Ectodermal cell (in vitro differentiated cells): ENCODE results near the gene EIF5.
A peak's percentile ranks its signal among the peaks of the same experiment; 100 is the strongest.

Experiments used
- H3K27ac ChIP-seq: 2 replicates; pipeline ENCODE4 v1.7.0; 2013; ENCODE audit warnings: mild to moderate bottlenecking, low read depth, low read length; ENCODE audit not compliant: insufficient read depth, poor library complexity, severe bottlenecking
- H3K27me3 ChIP-seq: 2 replicates; pipeline ENCODE4 v1.7.0; 2013; ENCODE audit warnings: mild to moderate bottlenecking, low read length; ENCODE audit not compliant: insufficient read depth, control insufficient read depth, poor library complexity, severe bottlenecking
- H3K36me3 ChIP-seq: one replicate; pipeline ENCODE4 v1.7.0; 2013; ENCODE audit warnings: low read length; ENCODE audit not compliant: control insufficient read depth, insufficient read depth
- H3K4me1 ChIP-seq: one replicate; pipeline ENCODE4 v1.7.0; 2013; ENCODE audit warnings: low read length; ENCODE audit not compliant: control insufficient read depth, insufficient read depth
- H3K4me3 ChIP-seq: 2 replicates; pipeline ENCODE4 v1.7.0; 2013; ENCODE audit warnings: low read depth, low read length, control low read depth; ENCODE audit not compliant: insufficient read depth
- H3K9me3 ChIP-seq: 2 replicates; pipeline ENCODE4 v1.7.0; 2013; ENCODE audit warnings: mild to moderate bottlenecking, low read length, moderate library complexity; ENCODE audit not compliant: control insufficient read depth
- WGBS, 2 experiments: methylation state at CpG; one replicate each; pipeline ENCODE4 v1.1.7; 2013; ENCODE audit warnings: missing lambda C conversion rate in 2 of 2; 5-methylcytosine and 5-hydroxymethylcytosine counted together

Gene EIF5

GRCh38 chr14:103334644-103335622 lies 896 bp downstream of the EIF5 start:
- H3K9me3 ChIP-seq, result no peaks in the 10 kb centered on the region
- H3K27me3 ChIP-seq, result no peaks in the 10 kb centered on the region
- peaks cover 9% of the 10 kb centered on the region for H3K4me1 ChIP-seq
- peak overlapping the region; percentile 81 for H3K27ac ChIP-seq
- WGBS, 2 experiments, result 2% methylated on average over 96 to 97 of the region's 97 CpGs
- H3K4me3 ChIP-seq, result peak overlapping the region; percentile 68
- peaks cover 45% of the 10 kb centered on the region for H3K36me3 ChIP-seq

- H3K9me3 ChIP-seq, result no peaks in the 10 kb centered on the region
- H3K36me3 ChIP-seq, result peaks cover 57% of the 10 kb centered on the region
- H3K27me3 ChIP-seq, result no peaks in the 10 kb centered on the region
- peak overlapping the region; percentile 68 for H3K4me3 ChIP-seq
- no peak overlapping the region for H3K27ac ChIP-seq
- H3K4me1 ChIP-seq, result peaks cover 9% of the 10 kb centered on the region
- WGBS, 2 experiments, result 95 to 96% methylated on average over 14 of the region's 14 CpGs
These were observed 2.2 kb downstream of the EIF5 start for GRCh38 chr14:103336191-103336590.

GRCh38 chr14:103337794-103338193 lies 3.8 kb downstream of the EIF5 start:
- H3K27me3 ChIP-seq, result no peaks in the 10 kb centered on the region
- peaks cover 9% of the 10 kb centered on the region for H3K4me1 ChIP-seq
- 96 to 97% methylated on average over 3 of the region's 3 CpGs for WGBS, 2 experiments
- H3K4me3 ChIP-seq, result no peak overlapping the region
- peaks cover 73% of the 10 kb centered on the region for H3K36me3 ChIP-seq
- no peak overlapping the region for H3K27ac ChIP-seq
- no peaks in the 10 kb centered on the region for H3K9me3 ChIP-seq

GRCh38 chr14:103339561-103339960 lies 5.5 kb downstream of the EIF5 start:
- WGBS, 2 experiments, result 96 to 98% methylated on average over 6 of the region's 6 CpGs
- H3K4me3 ChIP-seq, result no peak overlapping the region
- H3K27me3 ChIP-seq, result no peaks in the 10 kb centered on the region
- H3K27ac ChIP-seq, result no peak overlapping the region
- peaks cover 90% of the 10 kb centered on the region for H3K36me3 ChIP-seq
- H3K9me3 ChIP-seq, result no peaks in the 10 kb centered on the region
- H3K4me1 ChIP-seq, result peaks cover 9% of the 10 kb centered on the region

- 95 to 96% methylated on average over 6 of the region's 6 CpGs for WGBS, 2 experiments
- H3K36me3 ChIP-seq, result peaks cover 88% of the 10 kb centered on the region
- no peak overlapping the region for H3K27ac ChIP-seq
These were observed 6.6 kb downstream of the EIF5 start for GRCh38 chr14:103340480-103341212.

GRCh38 chr14:103341250-103342129 lies 7.5 kb downstream of the EIF5 start:
- H3K27me3 ChIP-seq, result no peaks in the 10 kb centered on the region
- H3K9me3 ChIP-seq, result no peaks in the 10 kb centered on the region
- H3K36me3 ChIP-seq, result peaks cover 80% of the 10 kb centered on the region
- no peaks in the 10 kb centered on the region for H3K4me1 ChIP-seq
- H3K27ac ChIP-seq, result no peak overlapping the region
- 97 to 98% methylated on average over 5 of the region's 5 CpGs for WGBS, 2 experiments
- no peak overlapping the region for H3K4me3 ChIP-seq

More at GRCh38 chr14:103340480-103341212, 6.6 kb downstream of the EIF5 start:
- H3K9me3 ChIP-seq, result no peaks in the 10 kb centered on the region
- peaks cover 6% of the 10 kb centered on the region for H3K4me1 ChIP-seq
- H3K27me3 ChIP-seq, result no peaks in the 10 kb centered on the region
- no peak overlapping the region for H3K4me3 ChIP-seq

- Histone ChIP-seq H3K9me3 (no peaks in the 10 kb centered on the region), H3K4me3 (no peak overlapping the region), H3K27ac (no peak overlapping the region), H3K36me3 (peaks cover 61% of the 10 kb centered on the region), H3K4me1 (no peaks in the 10 kb centered on the region), H3K27me3 (no peaks in the 10 kb centered on the region)
- 95 to 97% methylated on average over 4 of the region's 4 CpGs for WGBS, 2 experiments
These were observed 9.3 kb downstream of the EIF5 start for GRCh38 chr14:103343164-103343879.

GRCh38 chr14:103343905-103344797 lies 10.1 kb downstream of the EIF5 start:
- Histone ChIP-seq H3K4me1 (no peaks in the 10 kb centered on the region), H3K27ac (no peak overlapping the region), H3K36me3 (peaks cover 53% of the 10 kb centered on the region), H3K9me3 (no peaks in the 10 kb centered on the region), H3K27me3 (no peaks in the 10 kb centered on the region), H3K4me3 (no peak overlapping the region)
- 92 to 98% methylated on average over 4 to 5 of the region's 5 CpGs for WGBS, 2 experiments
